Parathyroid adenoma (tissue), 2 donors: Measurements from ENCODE around the gene MAB21L2.
"Not testable (repeated sequence)": the region's sequence is repeated elsewhere in the genome, so short reads cannot be mapped to it uniquely, and the experiment has no call there.

Experiments used
- H2AFZ ChIP-seq: fragments of 300-600 bp; sonication (generic); one replicate; pipeline ENCODE4 v1.7.0; 2017; ENCODE audit warnings: antibody characterized with exemption, mild to moderate bottlenecking
- H3K27ac ChIP-seq: fragments of 300-600 bp; sonication (generic); one replicate; pipeline ENCODE4 v1.7.0; 2017
- H3K27me3 ChIP-seq: fragments of 300-600 bp; sonication (generic); one replicate; pipeline ENCODE4 v1.7.0; 2017; ENCODE audit warnings: low read length; ENCODE audit not compliant: control insufficient read depth, insufficient read depth
- H3K36me3 ChIP-seq: fragments of 300-600 bp; sonication (generic); one replicate; pipeline ENCODE4 v1.7.0; 2017; ENCODE audit warnings: low read length; ENCODE audit not compliant: control insufficient read depth, insufficient read depth
- H3K4me1 ChIP-seq: fragments of 300-600 bp; sonication (generic); one replicate; pipeline ENCODE4 v1.7.0; 2017; ENCODE audit warnings: control low read depth
- H3K4me2 ChIP-seq: fragments of 300-600 bp; sonication (generic); one replicate; pipeline ENCODE4 v1.7.0; 2017; ENCODE audit warnings: low read length
- H3K4me3 ChIP-seq: fragments of 300-600 bp; sonication (generic); one replicate; pipeline ENCODE4 v1.7.0; 2017; ENCODE audit warnings: low read depth, low read length
- H3K79me2 ChIP-seq: fragments of 300-600 bp; sonication (generic); one replicate; pipeline ENCODE4 v1.7.0; 2017; ENCODE audit warnings: control low read depth
- H3K9ac ChIP-seq: fragments of 300-600 bp; sonication (generic); one replicate; pipeline ENCODE4 v1.7.0; 2017; ENCODE audit warnings: mild to moderate bottlenecking
- H3K9me3 ChIP-seq: fragments of 300-600 bp; sonication (generic); one replicate; pipeline ENCODE4 v1.7.0; 2017; ENCODE audit warnings: low read length; ENCODE audit not compliant: control insufficient read depth
- CTCF ChIP-seq: fragments of 300-600 bp; sonication (generic); IDR thresholded peaks from one replicate; pipeline ENCODE4 v1.7.0; 2017; ENCODE audit warnings: antibody characterized with exemption, mild to moderate bottlenecking
- donor health status: primary hyperparathyroidism.

Gene MAB21L2

GRCh38 chr4:150540959-150541360 is 41.0 kb upstream of the MAB21L2 start:
- no peak overlapping the region for H3K27ac ChIP-seq
- no peak for TF ChIP-seq CTCF
- no peaks in the 10 kb centered on the region for H3K36me3 ChIP-seq
- H3K4me2 ChIP-seq = no peak overlapping the region
- H2AFZ ChIP-seq = no peak overlapping the region
- H3K9me3 ChIP-seq = no peaks in the 10 kb centered on the region
- H3K4me3 ChIP-seq = no peak overlapping the region
- H3K27me3 ChIP-seq = no peaks in the 10 kb centered on the region
- H3K4me1 ChIP-seq = no peaks in the 10 kb centered on the region
- H3K79me2 ChIP-seq = no peaks in the 10 kb centered on the region
- no peak overlapping the region for H3K9ac ChIP-seq

- no peak overlapping the region for H3K9ac ChIP-seq
- no peaks in the 10 kb centered on the region for H3K4me1 ChIP-seq
- no peak overlapping the region for H3K4me2 ChIP-seq
- no peaks in the 10 kb centered on the region for H3K9me3 ChIP-seq
- no peaks in the 10 kb centered on the region for H3K36me3 ChIP-seq
- no peak overlapping the region for H2AFZ ChIP-seq
- TF ChIP-seq CTCF = no peak
- no peak overlapping the region for H3K27ac ChIP-seq
- no peak overlapping the region for H3K4me3 ChIP-seq
- no peaks in the 10 kb centered on the region for H3K27me3 ChIP-seq
- no peaks in the 10 kb centered on the region for H3K79me2 ChIP-seq
Observed at GRCh38 chr4:150541681-150542080, 40.3 kb upstream of the MAB21L2 start.

- TF ChIP-seq CTCF = no peak
- Histone ChIP-seq H2AFZ (no peak overlapping the region), H3K4me1 (no peaks in the 10 kb centered on the region)
Observed at GRCh38 chr4:150543042-150543441, 38.9 kb upstream of the MAB21L2 start.

GRCh38 chr4:150546286-150546685 is 35.7 kb upstream of the MAB21L2 start:
- Histone ChIP-seq H3K27ac (no peak overlapping the region), H3K4me2 (no peak overlapping the region), H3K4me3 (no peak overlapping the region), H2AFZ (no peak overlapping the region), H3K9ac (no peak overlapping the region), H3K36me3 (no peaks in the 10 kb centered on the region), H3K4me1 (no peaks in the 10 kb centered on the region), H3K79me2 (no peaks in the 10 kb centered on the region), H3K9me3 (no peaks in the 10 kb centered on the region), H3K27me3 (no peaks in the 10 kb centered on the region)
- no peak for TF ChIP-seq CTCF

More at GRCh38 chr4:150543042-150543441, 38.9 kb upstream of the MAB21L2 start:
- Histone ChIP-seq H3K4me2 (no peak overlapping the region), H3K27ac (no peak overlapping the region), H3K79me2 (no peaks in the 10 kb centered on the region), H3K9ac (no peak overlapping the region), H3K4me3 (no peak overlapping the region), H3K9me3 (no peaks in the 10 kb centered on the region), H3K36me3 (no peaks in the 10 kb centered on the region), H3K27me3 (no peaks in the 10 kb centered on the region)

GRCh38 chr4:150547154-150547838 is 34.7 kb upstream of the MAB21L2 start:
- Histone ChIP-seq H3K9me3 (no peaks in the 10 kb centered on the region), H3K27me3 (no peaks in the 10 kb centered on the region), H3K9ac (no peak overlapping the region), H3K27ac (no peak overlapping the region), H3K79me2 (no peaks in the 10 kb centered on the region), H3K4me1 (no peaks in the 10 kb centered on the region), H2AFZ (no peak overlapping the region), H3K4me2 (no peak overlapping the region), H3K4me3 (no peak overlapping the region), H3K36me3 (no peaks in the 10 kb centered on the region)
- no peak for TF ChIP-seq CTCF

GRCh38 chr4:150557811-150558210 is 24.1 kb upstream of the MAB21L2 start:
- not testable (repeated sequence) for H3K4me2 ChIP-seq, H3K9me3 ChIP-seq, H3K79me2 ChIP-seq, H3K9ac ChIP-seq, H3K4me1 ChIP-seq, H3K4me3 ChIP-seq, H2AFZ ChIP-seq, H3K27me3 ChIP-seq, H3K27ac ChIP-seq, H3K36me3 ChIP-seq
